ENCODE results near the gene ZCCHC8.
"Not testable (repeated sequence)": the region's sequence is repeated elsewhere in the genome, so short reads cannot be mapped to it uniquely, and the experiment has no call there.

Gene ZCCHC8

GRCh38 chr12:122469856-122470255 is 30.9 kb downstream of the ZCCHC8 start:
- not testable (repeated sequence) for DNase-seq

- no peak for DNase-seq
Measured at GRCh38 chr12:122467983-122468382, 32.7 kb downstream of the ZCCHC8 start.

- DNase-seq, result not testable (repeated sequence)
Measured at GRCh38 chr12:122464317-122465042, 36.3 kb downstream of the ZCCHC8 start.

- no peak for DNase-seq
Measured at GRCh38 chr12:122460641-122461040, 40.1 kb downstream of the ZCCHC8 start.

GRCh38 chr12:122460061-122460460 is 40.7 kb downstream of the ZCCHC8 start:
- DNase-seq, result no peak

GRCh38 chr12:122459211-122459610 is 41.5 kb downstream of the ZCCHC8 start:
- DNase-seq, result no peak

- no peak for DNase-seq
Measured at GRCh38 chr12:122458105-122459035, 42.4 kb downstream of the ZCCHC8 start.

GRCh38 chr12:122457627-122458026 is 43.1 kb downstream of the ZCCHC8 start:
- DNase-seq, result no peak

- DNase-seq, result no peak
Measured at GRCh38 chr12:122454739-122455138, 46.0 kb downstream of the ZCCHC8 start.

GRCh38 chr12:122454250-122454721 is 46.4 kb downstream of the ZCCHC8 start:
- DNase-seq, result no peak

GRCh38 chr12:122452701-122453285 is 47.9 kb downstream of the ZCCHC8 start:
- DNase-seq, result no peak

- no peak for DNase-seq
Measured at GRCh38 chr12:122449317-122449716, 51.4 kb downstream of the ZCCHC8 start.

- DNase-seq, result not testable (repeated sequence)
Measured at GRCh38 chr12:122447825-122448224, 52.9 kb downstream of the ZCCHC8 start.

- not testable (repeated sequence) for DNase-seq
Measured at GRCh38 chr12:122446390-122446789, 54.3 kb downstream of the ZCCHC8 start.

GRCh38 chr12:122444071-122444470 is 56.7 kb downstream of the ZCCHC8 start:
- DNase-seq, result not testable (repeated sequence)

- DNase-seq, result not testable (repeated sequence)
Measured at GRCh38 chr12:122438822-122439221, 61.9 kb downstream of the ZCCHC8 start.

GRCh38 chr12:122437656-122438121 is 63.0 kb downstream of the ZCCHC8 start:
- no peak for DNase-seq

- no peak for DNase-seq
Measured at GRCh38 chr12:122435186-122435585, 65.5 kb downstream of the ZCCHC8 start.

GRCh38 chr12:122429043-122429442 is 71.7 kb downstream of the ZCCHC8 start:
- not testable (repeated sequence) for DNase-seq

- DNase-seq, result no peak
Measured at GRCh38 chr12:122427403-122427802, 73.3 kb downstream of the ZCCHC8 start.

- DNase-seq, result no peak
Measured at GRCh38 chr12:122423258-122424165, 77.2 kb downstream of the ZCCHC8 start.

GRCh38 chr12:122422730-122423257 is 77.9 kb downstream of the ZCCHC8 start:
- DNase-seq, result peak; percentile 38 to 39
